ENCODE measurements around the gene PLAAT2.
"Not testable (repeated sequence)": the region's sequence is repeated elsewhere in the genome, so short reads cannot be mapped to it uniquely, and the experiment has no call there.

Gene PLAAT2

DNA sequence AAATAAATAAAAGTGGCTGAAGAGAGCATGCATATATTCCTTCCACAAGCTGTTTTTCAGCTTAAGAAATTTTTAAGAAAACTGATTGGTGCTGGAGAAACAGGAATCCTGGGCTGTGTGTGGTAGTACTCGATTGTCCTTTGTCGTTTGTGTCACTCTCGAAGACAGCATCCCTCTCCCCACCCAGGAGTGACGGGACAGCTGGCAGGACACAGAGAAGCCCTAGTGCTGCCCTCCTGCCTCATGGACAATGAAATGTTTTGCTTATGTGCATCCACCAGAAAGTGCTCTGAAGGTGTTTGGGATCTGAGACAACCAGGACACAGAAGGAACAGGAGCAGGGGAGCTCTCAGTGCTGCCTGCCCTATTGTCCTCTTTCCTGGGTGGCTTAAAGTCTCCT is 13.8 kb downstream of the PLAAT2 start:
- no peak for DNase-seq (ENCODE audit: low read depth)

DNA sequence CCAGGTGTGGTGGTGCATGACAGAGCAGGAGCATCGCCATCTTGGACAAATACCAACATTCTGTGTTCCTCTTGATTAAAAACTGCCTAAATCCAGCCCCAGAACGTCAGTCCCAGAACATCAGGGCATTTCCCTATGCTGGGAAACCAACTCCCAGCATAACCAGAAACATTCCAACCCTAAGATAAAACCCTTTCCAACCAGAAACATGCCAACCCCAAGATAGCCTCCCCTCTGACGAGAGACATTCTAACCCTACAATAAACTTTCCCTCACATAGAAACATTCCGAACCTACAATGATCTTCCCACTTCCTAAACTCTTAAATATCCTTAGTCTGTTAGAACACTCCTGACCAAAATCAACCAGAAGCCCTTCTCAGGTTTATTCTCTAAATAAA is 15.0 kb downstream of the PLAAT2 start:
- no peak for DNase-seq (ENCODE audit: low read depth)

- DNase-seq (ENCODE audit: low read depth), result no peak
Observed at GRCh38 chr11:63547061-63547460, 16.1 kb downstream of the PLAAT2 start.

- DNase-seq (ENCODE audit: low read depth), result no peak
Observed at GRCh38 chr11:63543711-63544110, 19.5 kb downstream of the PLAAT2 start.

DNA sequence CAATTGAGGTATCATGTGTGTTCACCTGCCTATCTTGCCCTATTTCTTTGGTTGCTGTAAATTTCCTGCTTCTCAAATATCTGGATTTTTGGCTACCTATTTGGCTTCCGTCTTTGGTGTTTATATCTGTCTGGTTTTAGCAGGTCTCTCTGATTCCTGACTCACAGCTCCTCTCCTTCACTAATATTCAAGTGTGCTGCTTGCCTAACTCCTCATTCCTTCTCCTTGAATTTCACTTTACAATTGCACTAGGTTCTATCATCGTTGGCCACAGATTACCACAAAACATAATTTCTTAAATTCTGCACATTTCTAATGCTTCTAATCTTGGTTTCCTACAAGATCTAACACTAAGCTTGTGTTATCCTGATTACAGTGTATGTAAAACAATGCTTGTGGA is 20.7 kb downstream of the PLAAT2 start:
- DNase-seq (ENCODE audit: low read depth), result not testable (repeated sequence)

- peak; percentile 54 for DNase-seq (ENCODE audit: low read depth)
Observed at GRCh38 chr11:63537293-63538101, 25.7 kb downstream of the PLAAT2 start.

- peak; percentile 43 for DNase-seq (ENCODE audit: low read depth)
Observed at GRCh38 chr11:63536669-63537292, 26.4 kb downstream of the PLAAT2 start, which contains the start of gene PLAAT4. Gene PLAAT4, plus strand, starts transcription at chr11:63536808. Its CDS starts 61 bp downstream, at chr11:63536869.

DNA sequence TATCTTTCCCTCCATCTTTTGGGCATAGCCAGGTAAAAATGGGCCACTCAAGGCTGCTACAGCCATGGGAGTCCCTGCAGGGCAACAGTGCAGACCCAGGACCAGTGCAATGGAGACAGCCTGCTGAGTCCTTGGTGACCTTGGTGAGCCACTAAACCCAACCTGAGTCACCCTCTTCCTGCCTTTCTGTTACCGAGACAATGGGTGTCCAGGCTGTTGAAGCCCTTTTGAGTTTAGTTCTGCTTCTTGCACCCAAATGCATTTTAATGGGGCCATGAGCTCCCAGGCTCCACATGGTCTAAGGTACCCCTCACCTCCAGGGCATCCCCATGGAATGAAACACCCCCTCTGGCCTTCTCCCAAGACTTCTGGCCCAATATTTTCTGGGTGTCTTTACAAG is 27.4 kb downstream of the PLAAT2 start:
- DNase-seq (ENCODE audit: low read depth), result no peak

GRCh38 chr11:63534895-63535461 is 28.2 kb downstream of the PLAAT2 start:
- no peak for DNase-seq (ENCODE audit: low read depth)

DNA sequence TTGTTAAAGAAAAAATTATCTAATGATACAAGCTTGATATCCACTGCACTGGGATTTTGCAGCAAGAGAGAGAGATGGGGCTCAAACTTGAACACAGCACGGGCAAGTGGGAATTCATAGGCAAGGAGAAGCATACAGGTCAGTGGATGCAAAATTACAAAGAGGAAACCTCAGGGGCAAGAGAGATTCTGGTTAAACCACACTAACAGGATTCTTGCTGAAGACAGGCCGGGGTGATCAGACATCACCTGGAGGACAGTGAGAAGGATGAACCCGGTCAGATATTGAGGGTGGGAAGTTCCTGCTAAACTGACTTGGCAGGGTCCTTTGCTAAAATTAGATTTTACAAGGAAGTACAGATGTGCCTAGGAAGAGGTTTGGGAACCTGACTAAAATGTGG is 29.1 kb downstream of the PLAAT2 start:
- DNase-seq (ENCODE audit: low read depth), result no peak

- no peak for DNase-seq (ENCODE audit: low read depth)
Observed at GRCh38 chr11:63532799-63533475, 30.2 kb downstream of the PLAAT2 start.

GRCh38 chr11:63532117-63532516 is 31.1 kb downstream of the PLAAT2 start:
- DNase-seq (ENCODE audit: low read depth), result no peak

GRCh38 chr11:63531074-63531792 is 31.9 kb downstream of the PLAAT2 start:
- peak; percentile 67 for DNase-seq (ENCODE audit: low read depth)

DNA sequence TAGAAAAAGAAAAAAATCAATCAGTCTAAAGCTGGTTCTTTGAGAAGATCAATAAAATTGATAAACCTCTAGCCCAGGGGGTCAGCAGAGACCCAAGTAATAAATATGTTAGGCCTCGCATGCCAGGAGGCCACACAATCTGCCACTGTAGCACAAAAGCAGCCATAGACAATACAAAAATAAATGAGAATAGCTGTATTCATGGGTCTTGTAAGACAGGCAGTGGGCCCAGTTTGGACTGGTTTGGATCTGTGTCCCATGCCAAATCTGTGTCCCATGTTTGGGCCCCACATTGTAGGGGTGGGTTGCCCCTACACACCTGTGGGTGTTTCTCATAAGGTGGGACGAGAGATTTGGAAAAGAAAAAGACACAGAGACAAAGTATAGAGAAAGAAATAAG is 33.2 kb downstream of the PLAAT2 start:
- DNase-seq (ENCODE audit: low read depth), result no peak

DNA sequence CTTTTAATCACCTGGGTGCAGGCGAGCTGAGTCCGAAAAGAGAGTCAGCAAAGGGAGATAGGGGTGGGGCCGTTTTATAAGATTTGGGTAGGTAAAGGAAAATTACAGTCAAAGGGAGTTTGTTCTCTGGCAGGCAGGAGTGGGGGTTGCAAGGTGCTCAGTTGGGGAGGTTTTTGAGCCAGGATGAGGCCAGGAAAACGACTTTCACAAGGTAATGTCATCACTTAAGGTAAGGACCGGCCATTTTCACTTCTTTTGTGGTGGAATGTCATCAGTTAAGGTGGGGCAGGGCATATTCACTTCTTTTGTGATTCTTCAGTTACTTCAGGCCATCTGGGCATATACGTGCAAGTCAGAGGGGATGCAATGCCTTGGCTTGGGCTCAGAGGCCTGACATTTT is 33.8 kb downstream of the PLAAT2 start:
- not testable (repeated sequence) for DNase-seq (ENCODE audit: low read depth)

GRCh38 chr11:63528729-63529278 is 34.4 kb downstream of the PLAAT2 start:
- not testable (repeated sequence) for DNase-seq (ENCODE audit: low read depth)

DNA sequence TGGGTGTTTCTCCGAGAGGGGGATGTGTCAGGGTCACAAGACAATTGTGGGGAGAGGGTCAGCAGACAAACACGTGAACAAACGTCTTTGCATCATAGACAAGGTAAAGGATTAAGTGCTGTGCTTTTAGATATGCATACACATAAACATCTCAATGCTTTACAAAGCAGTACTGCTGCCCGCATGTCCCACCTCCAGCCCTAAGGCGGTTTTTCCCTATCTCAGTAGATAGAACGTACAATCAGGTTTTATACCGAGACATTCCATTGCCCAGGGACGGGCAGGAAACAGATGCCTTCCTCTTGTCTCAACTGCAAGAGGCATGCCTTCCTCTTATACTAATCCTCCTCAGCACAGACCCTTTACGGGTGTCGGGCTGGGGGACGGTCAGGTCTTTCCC is 35.0 kb downstream of the PLAAT2 start:
- DNase-seq (ENCODE audit: low read depth), result not testable (repeated sequence)

DNA sequence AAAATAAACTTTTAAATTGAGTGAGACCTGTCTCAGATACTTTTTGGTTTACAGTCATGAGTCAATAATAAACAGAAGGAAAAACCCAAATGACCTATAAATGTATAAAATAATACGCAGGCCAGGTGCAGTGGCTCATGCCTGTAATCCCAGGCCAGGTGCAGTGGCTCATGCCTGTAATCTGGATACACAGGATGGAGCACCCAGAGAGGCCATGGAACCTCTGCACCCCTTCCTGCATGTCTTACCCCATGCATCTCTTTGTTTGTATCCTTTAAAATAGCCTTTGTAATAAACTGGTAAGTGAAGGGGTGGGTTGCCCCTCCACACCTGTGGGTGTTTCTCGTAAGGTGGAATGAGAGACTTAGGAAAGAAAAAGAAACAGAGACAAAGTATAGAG is 35.5 kb downstream of the PLAAT2 start:
- DNase-seq (ENCODE audit: low read depth), result no peak

GRCh38 chr11:63523151-63523550 is 40.0 kb downstream of the PLAAT2 start:
- no peak for DNase-seq (ENCODE audit: low read depth)

DNA sequence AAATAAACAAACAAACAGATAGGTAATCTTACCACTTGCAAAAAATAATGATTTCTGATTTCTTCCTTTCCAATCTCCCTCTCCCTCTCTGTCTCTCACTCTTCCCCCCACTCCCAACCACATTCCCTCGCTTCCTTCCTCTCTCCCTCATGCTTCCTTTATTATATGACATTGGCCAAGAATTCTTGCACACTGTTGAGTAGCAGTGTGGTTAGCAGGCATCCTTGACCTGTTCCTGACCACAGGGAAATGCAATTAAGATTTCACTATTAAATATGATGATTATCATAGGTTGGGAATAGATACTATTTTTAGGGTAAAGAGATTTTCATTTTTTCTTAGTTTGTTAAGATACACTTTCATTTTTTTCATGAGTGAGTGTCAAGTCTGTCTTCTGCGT is 41.3 kb downstream of the PLAAT2 start:
- no peak for DNase-seq (ENCODE audit: low read depth)

GRCh38 chr11:63520606-63521170 is 42.5 kb downstream of the PLAAT2 start:
- no peak for DNase-seq (ENCODE audit: low read depth)

All from fibroblast of the conjunctiva (primary cell).